ENCODE measurements around the gene SLC41A3.

Gene SLC41A3

GRCh38 chr3:126035362-126036050 lies 48.4 kb downstream of the SLC41A3 start:
- H3K4me3 ChIP-seq (replicated peaks in 1 of 2; ENCODE audit: low read depth in 2 of 2, low read length in 2 of 2) = no peak overlapping the region
- TF ChIP-seq, protein P1, sequence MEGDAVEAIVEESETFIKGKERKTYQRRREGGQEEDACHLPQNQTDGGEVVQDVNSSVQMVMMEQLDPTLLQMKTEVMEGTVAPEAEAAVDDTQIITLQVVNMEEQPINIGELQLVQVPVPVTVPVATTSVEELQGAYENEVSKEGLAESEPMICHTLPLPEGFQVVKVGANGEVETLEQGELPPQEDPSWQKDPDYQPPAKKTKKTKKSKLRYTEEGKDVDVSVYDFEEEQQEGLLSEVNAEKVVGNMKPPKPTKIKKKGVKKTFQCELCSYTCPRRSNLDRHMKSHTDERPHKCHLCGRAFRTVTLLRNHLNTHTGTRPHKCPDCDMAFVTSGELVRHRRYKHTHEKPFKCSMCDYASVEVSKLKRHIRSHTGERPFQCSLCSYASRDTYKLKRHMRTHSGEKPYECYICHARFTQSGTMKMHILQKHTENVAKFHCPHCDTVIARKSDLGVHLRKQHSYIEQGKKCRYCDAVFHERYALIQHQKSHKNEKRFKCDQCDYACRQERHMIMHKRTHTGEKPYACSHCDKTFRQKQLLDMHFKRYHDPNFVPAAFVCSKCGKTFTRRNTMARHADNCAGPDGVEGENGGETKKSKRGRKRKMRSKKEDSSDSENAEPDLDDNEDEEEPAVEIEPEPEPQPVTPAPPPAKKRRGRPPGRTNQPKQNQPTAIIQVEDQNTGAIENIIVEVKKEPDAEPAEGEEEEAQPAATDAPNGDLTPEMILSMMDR (IDR thresholded peaks at IDR 0.05; ENCODE audit: low read depth, low read length) = no peak
- no peak for DNase-seq (ENCODE audit: low read depth in 2 of 2)

- TF ChIP-seq, protein P1 (IDR thresholded peaks at IDR 0.05; ENCODE audit: low read depth, low read length) = no peak
- DNase-seq (ENCODE audit: low read depth in 2 of 2) = no peak
- no peak overlapping the region for H3K4me3 ChIP-seq (replicated peaks in 1 of 2; ENCODE audit: low read depth in 2 of 2, low read length in 2 of 2)
Observed at GRCh38 chr3:126034481-126035361, 49.2 kb downstream of the SLC41A3 start.

- H3K4me3 ChIP-seq (replicated peaks in 1 of 2; ENCODE audit: low read depth in 2 of 2, low read length in 2 of 2) = no peak overlapping the region
- DNase-seq (ENCODE audit: low read depth in 2 of 2) = no peak
- TF ChIP-seq, protein P1 (IDR thresholded peaks at IDR 0.05; ENCODE audit: low read depth, low read length) = no peak
Observed at GRCh38 chr3:126033765-126034164, 50.2 kb downstream of the SLC41A3 start.

DNA sequence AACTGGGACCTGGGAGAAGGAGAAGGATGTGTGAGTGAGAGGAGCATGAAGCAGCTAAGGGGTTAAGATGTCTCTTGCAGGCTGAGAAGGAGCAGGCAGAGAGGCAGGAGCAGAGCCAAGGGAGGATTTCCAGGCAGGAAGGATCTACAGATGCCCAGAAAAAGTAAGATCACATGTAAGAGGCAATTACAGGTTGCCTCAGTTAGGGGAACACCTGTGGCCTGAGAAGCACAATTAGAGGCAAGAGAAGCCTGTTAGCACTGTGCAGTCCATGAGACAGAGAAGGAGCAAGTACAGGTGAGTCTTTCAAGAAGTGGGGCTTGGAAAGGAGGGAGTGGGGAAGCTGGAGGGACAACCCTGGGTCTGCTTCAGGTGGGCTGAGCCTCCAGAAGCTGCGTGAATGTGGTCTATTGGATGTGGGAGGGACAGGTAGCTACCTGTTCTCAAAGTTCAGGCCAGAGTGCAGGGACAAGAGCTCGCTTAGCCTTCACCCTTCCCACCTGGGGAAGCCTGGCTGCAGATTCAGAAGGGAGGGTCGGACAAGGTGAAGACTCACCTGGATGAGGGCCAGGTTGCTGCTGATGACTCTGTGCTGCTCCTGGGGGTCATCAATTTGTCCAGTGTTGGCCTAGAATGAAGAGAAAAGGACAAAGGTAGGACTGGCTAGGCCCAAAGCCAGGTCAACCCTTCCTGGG lies 50.7 kb downstream of the SLC41A3 start:
- no peak overlapping the region for H3K4me3 ChIP-seq (replicated peaks in 1 of 2; ENCODE audit: low read depth in 2 of 2, low read length in 2 of 2)
- TF ChIP-seq, protein P1 (IDR thresholded peaks at IDR 0.05; ENCODE audit: low read depth, low read length) = no peak
- no peak for DNase-seq (ENCODE audit: low read depth in 2 of 2)

DNA sequence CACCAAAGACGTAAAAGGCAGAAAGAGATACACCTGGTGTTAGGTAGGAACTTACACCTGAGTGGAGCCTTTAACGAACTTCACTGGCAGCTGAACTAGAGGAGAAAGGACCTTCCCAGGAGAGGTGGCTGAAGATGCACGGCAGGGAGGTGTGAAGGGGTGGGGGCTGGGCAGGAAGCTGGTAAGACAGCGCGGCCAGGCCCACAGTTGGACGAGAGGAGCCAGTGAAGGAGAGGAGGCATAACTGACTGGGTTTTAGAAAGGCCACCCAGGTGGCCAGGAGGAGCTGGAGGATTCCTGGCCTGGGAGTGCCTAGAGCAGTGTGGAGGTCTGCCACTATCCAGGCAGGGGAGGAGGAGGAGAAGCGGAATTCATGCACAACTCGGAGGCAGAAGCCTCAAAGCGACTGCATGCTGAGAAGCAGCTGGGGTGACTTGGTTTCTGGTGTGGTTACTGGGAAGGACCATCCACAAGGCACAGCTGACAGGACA lies 51.9 kb downstream of the SLC41A3 start:
- H3K4me3 ChIP-seq (replicated peaks in 1 of 2; ENCODE audit: low read depth in 2 of 2, low read length in 2 of 2) = no peak overlapping the region
- no peak for DNase-seq (ENCODE audit: low read depth in 2 of 2)
- TF ChIP-seq, protein P1 (IDR thresholded peaks at IDR 0.05; ENCODE audit: low read depth, low read length) = no peak

- H3K4me3 ChIP-seq (replicated peaks in 1 of 2; ENCODE audit: low read depth in 2 of 2, low read length in 2 of 2) = no peak overlapping the region
- TF ChIP-seq, protein P1 (IDR thresholded peaks at IDR 0.05; ENCODE audit: low read depth, low read length) = no peak
- DNase-seq (ENCODE audit: low read depth in 2 of 2) = no peak
Observed at GRCh38 chr3:126030455-126030854, 53.5 kb downstream of the SLC41A3 start.

Data from cardiac fibroblast (primary cell).